Kidney (tissue), 14 donors: Measurements from ENCODE around the gene DOLK. TPM values are rescaled to one million over a fixed set of nuclear protein-coding genes. Genes with fewer than 3 reads are reported as not detected.

Source experiments
- DNase-seq, 5 donors: peaks; one replicate each; pipeline ENCODE4 v3.0.0-alpha.2; 2013 to 2020
- FAIRE-seq: peaks from 2 replicates; lab custom pipeline; 2012; peaks lifted over from hg19 to GRCh38; lab: Jason Lieb, UNC
- H3K27ac ChIP-seq, 2 donors: one replicate each; pipeline ENCODE4 v1.7.0; 2013; ENCODE audit warnings: low read depth in 2 of 2, low read length in 2 of 2, inconsistent platforms in 1 of 2
- H3K27me3 ChIP-seq: one replicate; pipeline ENCODE4 v1.7.1; 2013; ENCODE audit warnings: low read length, inconsistent platforms; ENCODE audit not compliant: control insufficient read depth, insufficient read depth
- H3K36me3 ChIP-seq, 3 donors: one replicate each; pipeline versions ENCODE4 v1.7.0 to v1.7.1; 2013; ENCODE audit warnings: low read length in 3 of 3, control low read depth in 1 of 3, inconsistent platforms in 1 of 3; ENCODE audit not compliant: insufficient read depth in 3 of 3, control insufficient read depth in 2 of 3
- H3K4me1 ChIP-seq, 3 donors: one replicate each; pipeline versions ENCODE4 v1.7.0 to v1.7.1; 2013; ENCODE audit warnings: low read length in 3 of 3, inconsistent platforms in 1 of 3, low read depth in 1 of 3; ENCODE audit not compliant: control insufficient read depth in 2 of 3, insufficient read depth in 2 of 3
- H3K4me3 ChIP-seq, 3 donors: one replicate each; pipeline versions ENCODE4 v1.7.0 to v1.8.1; 2013; ENCODE audit warnings: low read length in 3 of 3, control low read depth in 1 of 3, inconsistent platforms in 1 of 3
- H3K9ac ChIP-seq, 3 donors: one replicate each; pipeline versions ENCODE4 v1.7.0 to v1.7.1; 2013; ENCODE audit warnings: low read length in 3 of 3, control low read depth in 1 of 3, inconsistent platforms in 1 of 3
- H3K9me3 ChIP-seq, 3 donors: one replicate each; pipeline versions ENCODE4 v1.7.0 to v1.7.1; 2013; ENCODE audit warnings: low read length in 3 of 3, control low read depth in 1 of 3, inconsistent platforms in 1 of 3; ENCODE audit not compliant: control insufficient read depth in 2 of 3, insufficient read depth in 1 of 3
- intact Hi-C: fragments of 100-400 bp; cut with DNase I; formaldehyde crosslinking; loops from one replicate; pipeline ENCODE4 v1.11.1; 2022
- polyA plus RNA-seq: library from polyadenylated mRNA; stranded (reverse); fragments of 350-450 nt; fragmentation: Illumina TruSeq; extraction: RNeasy Lipid Tissue Mini Kit (QIAGEN cat#74804); gene quantifications from one replicate; pipeline ENCODE4 v1.2.3, GENCODE V29; 2014; ENCODE audit warnings: low read depth, low replicate concordance; ENCODE audit not compliant: insufficient read depth
- total RNA-seq: library from RNA; stranded (reverse); fragmentation: NEBNext Ultra II Directional; extraction: Animal tissue kit (Norgen Biotek cat#: 25700); gene quantifications from one replicate; pipeline ENCODE4 v1.2.1, GENCODE V29; 2021
- TF ChIP-seq, protein P1 (sequence below): IDR thresholded peaks from 3 replicates; pipeline ENCODE4 v1.5.1; 2012; ENCODE audit warnings: mild to moderate bottlenecking, moderate library complexity, borderline replicate concordance; ENCODE audit not compliant: insufficient read depth; ENCODE audit errors: extremely low read depth
- donor health status: control.
- donor health status: control.
- donor health status: control.
- donor health status: control.
- donor health status: control.
- donor health status: DM: yes; HTN: yes; CAD: no.
- donor health status: Normal renal cell carcinoma (clear cell type).

DOLK gene
- total and polyA plus RNA-seq, 2 donors from 2014 or later: 13.9 to 17.0 TPM

DNA sequence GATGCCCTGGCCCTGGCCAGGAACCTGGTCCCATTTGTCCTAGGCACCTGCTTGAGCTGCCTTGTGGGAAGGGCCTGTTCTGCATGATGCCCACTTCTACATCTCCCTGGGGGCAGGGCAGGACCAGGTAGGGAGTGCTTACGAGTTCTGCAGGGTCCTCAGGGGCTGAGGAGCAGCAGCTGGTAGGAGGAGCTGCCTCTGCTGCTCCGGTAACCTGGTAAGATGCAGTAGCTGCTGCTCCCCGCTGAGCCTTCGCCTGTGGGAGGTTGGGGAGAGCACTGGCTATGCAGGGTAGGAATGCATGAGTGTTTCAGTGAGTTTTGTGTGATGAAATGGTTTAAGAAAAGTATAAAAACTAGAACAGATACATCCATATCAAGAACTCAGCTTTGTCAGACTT lies 51.8 kb downstream of the DOLK start:
- peak in 2 of 5 donors; percentile 27 to 28 for DNase-seq
- TF ChIP-seq, protein P1, sequence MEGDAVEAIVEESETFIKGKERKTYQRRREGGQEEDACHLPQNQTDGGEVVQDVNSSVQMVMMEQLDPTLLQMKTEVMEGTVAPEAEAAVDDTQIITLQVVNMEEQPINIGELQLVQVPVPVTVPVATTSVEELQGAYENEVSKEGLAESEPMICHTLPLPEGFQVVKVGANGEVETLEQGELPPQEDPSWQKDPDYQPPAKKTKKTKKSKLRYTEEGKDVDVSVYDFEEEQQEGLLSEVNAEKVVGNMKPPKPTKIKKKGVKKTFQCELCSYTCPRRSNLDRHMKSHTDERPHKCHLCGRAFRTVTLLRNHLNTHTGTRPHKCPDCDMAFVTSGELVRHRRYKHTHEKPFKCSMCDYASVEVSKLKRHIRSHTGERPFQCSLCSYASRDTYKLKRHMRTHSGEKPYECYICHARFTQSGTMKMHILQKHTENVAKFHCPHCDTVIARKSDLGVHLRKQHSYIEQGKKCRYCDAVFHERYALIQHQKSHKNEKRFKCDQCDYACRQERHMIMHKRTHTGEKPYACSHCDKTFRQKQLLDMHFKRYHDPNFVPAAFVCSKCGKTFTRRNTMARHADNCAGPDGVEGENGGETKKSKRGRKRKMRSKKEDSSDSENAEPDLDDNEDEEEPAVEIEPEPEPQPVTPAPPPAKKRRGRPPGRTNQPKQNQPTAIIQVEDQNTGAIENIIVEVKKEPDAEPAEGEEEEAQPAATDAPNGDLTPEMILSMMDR: no peak
- intact Hi-C loops: no loop called here

More for the DNA sequence above, 51.8 kb downstream of the DOLK start:
- H3K9ac ChIP-seq: no peak overlapping the region
- H3K9me3 ChIP-seq: no peaks in the 10 kb centered on the region
- FAIRE-seq: no peak
- H3K36me3 ChIP-seq: peaks cover 0 to 5% (median 0%) of the 10 kb centered on the region in 3 donors
- H3K4me3 ChIP-seq: no peak overlapping the region
- no peak overlapping the region for H3K27ac ChIP-seq
- H3K27me3 ChIP-seq: no peaks in the 10 kb centered on the region
- H3K4me1 ChIP-seq: peaks cover 0 to 13% (median 3%) of the 10 kb centered on the region in 3 donors

Other genes with a start within 250 kb of the DOLK start
- 14.7 TPM for gene PKN3, start 245.1 kb downstream of the DOLK start, total RNA-seq
- gene PKN3, start 245.1 kb downstream of the DOLK start, polyA plus RNA-seq: 3.9 TPM
- gene ZDHHC12, start 223.5 kb downstream of the DOLK start, total RNA-seq: 39.9 TPM
- gene ZDHHC12, start 223.5 kb downstream of the DOLK start, polyA plus RNA-seq: 54.7 TPM
- gene ZER1, start 175.7 kb downstream of the DOLK start, total RNA-seq: 43.2 TPM
- gene ZER1, start 175.7 kb downstream of the DOLK start, polyA plus RNA-seq: 31.1 TPM
- 29.0 TPM for gene TBC1D13, start 160.3 kb downstream of the DOLK start, total RNA-seq
- 38.5 TPM for gene TBC1D13, start 160.3 kb downstream of the DOLK start, polyA plus RNA-seq
- 20.6 TPM for gene ENDOG, start 129.1 kb downstream of the DOLK start, total RNA-seq
- 59.9 TPM for gene ENDOG, start 129.1 kb downstream of the DOLK start, polyA plus RNA-seq
- gene SPOUT1, start 117.8 kb downstream of the DOLK start, total RNA-seq: 42.0 TPM
- gene SPOUT1, start 117.8 kb downstream of the DOLK start, polyA plus RNA-seq: 56.8 TPM
- 5.1 TPM for gene KYAT1, start 65.7 kb downstream of the DOLK start, total RNA-seq
- gene KYAT1, start 65.7 kb downstream of the DOLK start, polyA plus RNA-seq: 17.0 TPM
- gene LRRC8A, start 65.5 kb downstream of the DOLK start, total RNA-seq: 37.4 TPM
- 18.5 TPM for gene LRRC8A, start 65.5 kb downstream of the DOLK start, polyA plus RNA-seq
- 59.0 TPM for gene PHYHD1, start 26.6 kb downstream of the DOLK start, total RNA-seq
- gene PHYHD1, start 26.6 kb downstream of the DOLK start, polyA plus RNA-seq: 122 TPM
- 27.9 TPM for gene NUP188, start 96 bp upstream of the DOLK start, total RNA-seq
- 6.4 TPM for gene NUP188, start 96 bp upstream of the DOLK start, polyA plus RNA-seq
- 128 TPM for gene SH3GLB2, start 80.7 kb upstream of the DOLK start, total RNA-seq
- gene SH3GLB2, start 80.7 kb upstream of the DOLK start, polyA plus RNA-seq: 118 TPM
- gene MIGA2, start 89.0 kb upstream of the DOLK start, total RNA-seq: 29.9 TPM
- 26.1 TPM for gene MIGA2, start 89.0 kb upstream of the DOLK start, polyA plus RNA-seq
- gene DOLPP1, start 133.5 kb upstream of the DOLK start, total RNA-seq: 9.1 TPM
- gene DOLPP1, start 133.5 kb upstream of the DOLK start, polyA plus RNA-seq: 12.1 TPM
- 32.3 TPM for gene CRAT, start 163.2 kb upstream of the DOLK start, total RNA-seq
- gene CRAT, start 163.2 kb upstream of the DOLK start, polyA plus RNA-seq: 76.8 TPM
- 164 TPM for gene PTPA, start 163.8 kb upstream of the DOLK start, total RNA-seq
- gene PTPA, start 163.8 kb upstream of the DOLK start, polyA plus RNA-seq: 161 TPM
- 46.9 TPM for gene IER5L, start 230.7 kb upstream of the DOLK start, total RNA-seq
- 18.0 TPM for gene IER5L, start 230.7 kb upstream of the DOLK start, polyA plus RNA-seq